H1 (cell line): Measurements from ENCODE around the gene INA. TPM values are rescaled to one million over a fixed set of nuclear protein-coding genes. Genes with fewer than 3 reads are reported as not detected.

Experiments
- CTCF ChIA-PET: fragments of 300-600 bp; sonication (Branson Sonifier 250); formaldehyde crosslinking; loops from one replicate; lab custom pipeline; 2021; ENCODE audit not compliant: partially characterized antibody; lab: Charles Lee
- POLR2A ChIA-PET: fragments of 300-600 bp; sonication (Branson Sonifier 250); formaldehyde crosslinking; loops from one replicate; lab custom pipeline; 2021; ENCODE audit warnings: inconsistent platforms; ENCODE audit not compliant: partially characterized antibody; lab: Charles Lee
- DNase-seq, 2 experiments: peaks; one replicate each; pipeline versions ENCODE4 v3.0.0 to v3.0.0-alpha.2; 2010 to 2022; ENCODE audit warnings: low spot score in 2 of 2, low read depth in 1 of 2, mixed read lengths in 1 of 2
- FAIRE-seq: peaks from 2 replicates; lab custom pipeline; 2011; peaks lifted over from hg19 to GRCh38; lab: Jason Lieb, UNC
- H2AFZ ChIP-seq: 2 replicates; pipeline ENCODE4 v1.8.1; 2012; ENCODE audit warnings: low read length, inconsistent platforms
- H2AK5ac ChIP-seq: 2 replicates; pipeline ENCODE4 v1.6.1; 2013; ENCODE audit warnings: low read depth, low read length
- H2BK120ac ChIP-seq: replicated peaks from 2 replicates; pipeline ENCODE3; 2013; ENCODE audit warnings: low read depth, low read length, inconsistent platforms
- H2BK12ac ChIP-seq: 2 replicates; pipeline ENCODE4 v1.6.1; 2013; ENCODE audit warnings: low read depth, low read length
- H2BK15ac ChIP-seq: 2 replicates; pipeline ENCODE4 v1.6.1; 2013; ENCODE audit warnings: low read length
- H2BK20ac ChIP-seq: 2 replicates; pipeline ENCODE4 v1.6.1; 2013; ENCODE audit warnings: low read length
- H2BK5ac ChIP-seq: 2 replicates; pipeline ENCODE4 v1.6.1; 2013; ENCODE audit warnings: low read depth, low read length
- H3K14ac ChIP-seq: 2 replicates; pipeline ENCODE4 v1.6.1; 2013; ENCODE audit warnings: inconsistent platforms; ENCODE audit not compliant: insufficient read length
- H3K18ac ChIP-seq: 2 replicates; pipeline ENCODE4 v1.6.1; 2013; ENCODE audit warnings: low read length; ENCODE audit errors: extremely low read depth
- H3K23ac ChIP-seq: 2 replicates; pipeline ENCODE4 v1.6.1; 2013; ENCODE audit warnings: inconsistent platforms; ENCODE audit not compliant: insufficient read length
- H3K23me2 ChIP-seq: 2 replicates; pipeline ENCODE4 v1.6.1; 2013; ENCODE audit warnings: low read depth, low read length
- H3K27ac ChIP-seq: 2 replicates; pipeline ENCODE4 v1.6.1; 2011; ENCODE audit warnings: low read depth, low read length, inconsistent platforms
- H3K27me3 ChIP-seq, 4 experiments: replicated peaks in 1 of 4; 1 replicate in 1 of 4; 2 replicates in 3 of 4; pipeline versions ENCODE4 v1.6.1 to v1.8.1; 2011 to 2013; ENCODE audit warnings: low read length in 3 of 4, mild to moderate bottlenecking in 3 of 4, inconsistent platforms in 2 of 4, mixed read lengths in 2 of 4, moderate library complexity in 1 of 4; ENCODE audit not compliant: control insufficient read depth in 3 of 4, insufficient read depth in 3 of 4; ENCODE audit errors: extremely low read depth in 1 of 4
- H3K36me3 ChIP-seq, 4 experiments: 2 replicates each; pipeline versions ENCODE4 v1.6.1 to v1.8.1; 2011 to 2013; ENCODE audit warnings: mild to moderate bottlenecking in 4 of 4, low read length in 3 of 4, moderate library complexity in 2 of 4, control low read depth in 1 of 4, inconsistent platforms in 1 of 4; ENCODE audit not compliant: insufficient read depth in 4 of 4, control insufficient read depth in 2 of 4
- H3K4ac ChIP-seq: replicated peaks from 2 replicates; pipeline ENCODE3; 2013; ENCODE audit warnings: low read length, low read depth, mixed read lengths, inconsistent platforms; ENCODE audit not compliant: insufficient read length
- H3K4me1 ChIP-seq, 4 experiments: replicated peaks in 1 of 4; 1 replicate in 1 of 4; 2 replicates in 3 of 4; pipeline versions ENCODE4 v1.6.1 to v1.8.1; 2011 to 2013; ENCODE audit warnings: low read length in 3 of 4, inconsistent platforms in 2 of 4, mixed read lengths in 1 of 4; ENCODE audit not compliant: insufficient read depth in 4 of 4, control insufficient read depth in 3 of 4
- H3K4me2 ChIP-seq, 2 experiments: 2 replicates each; pipeline versions ENCODE4 v1.6.1 to v1.8.1; 2011 to 2013; ENCODE audit warnings: low read depth in 2 of 2, low read length in 2 of 2, control low read depth in 1 of 2, inconsistent platforms in 1 of 2, mild to moderate bottlenecking in 1 of 2; ENCODE audit not compliant: insufficient read depth in 1 of 2
- H3K4me3 ChIP-seq, 4 experiments: fragments of 200-600, 300-600 bp in 1 of 4; sonication (generic), shearing (Covaris generic), sonication (Bioruptor Twin) in 1 of 4; 2 replicates each; pipeline versions ENCODE4 v1.5.1 to v1.8.1; 2011 to 2016; ENCODE audit warnings: low read length in 4 of 4, low read depth in 3 of 4, control low read depth in 2 of 4, inconsistent platforms in 2 of 4, mild to moderate bottlenecking in 2 of 4, mixed read lengths in 1 of 4, moderate library complexity in 1 of 4; ENCODE audit not compliant: insufficient read depth in 2 of 4; ENCODE audit errors: extremely low read depth in 1 of 4
- H3K56ac ChIP-seq: replicated peaks from 2 replicates; pipeline ENCODE3; 2013; ENCODE audit warnings: low read depth, mild to moderate bottlenecking, mixed read lengths, low read length, inconsistent platforms; ENCODE audit not compliant: insufficient read length
- H3K79me1 ChIP-seq: 2 replicates; pipeline ENCODE4 v1.6.1; 2013; ENCODE audit warnings: low read depth, low read length, control low read depth
- H3K79me2 ChIP-seq, 2 experiments: 2 replicates each; pipeline versions ENCODE4 v1.6.1 to v1.8.1; 2012 to 2013; ENCODE audit warnings: low read length in 2 of 2, mild to moderate bottlenecking in 2 of 2, inconsistent platforms in 1 of 2; ENCODE audit not compliant: insufficient read depth in 2 of 2, control insufficient read depth in 1 of 2
- H3K9ac ChIP-seq, 4 experiments: replicated peaks in 1 of 4; 1 replicate in 1 of 4; 2 replicates in 3 of 4; pipeline versions ENCODE4 v1.6.1 to v1.8.1; 2011 to 2013; ENCODE audit warnings: low read depth in 3 of 4, low read length in 3 of 4, control low read depth in 2 of 4, mild to moderate bottlenecking in 2 of 4, moderate library complexity in 2 of 4, inconsistent platforms in 1 of 4; ENCODE audit errors: extremely low read depth in 1 of 4
- H3K9me3 ChIP-seq, 2 experiments: 2 replicates each; pipeline versions ENCODE4 v1.6.1 to v1.8.1; 2012 to 2013; ENCODE audit warnings: mild to moderate bottlenecking in 2 of 2, moderate library complexity in 2 of 2, control low read depth in 1 of 2, inconsistent platforms in 1 of 2, low read depth in 1 of 2, low read length in 1 of 2, mixed read lengths in 1 of 2; ENCODE audit not compliant: insufficient read depth in 2 of 2
- H4K20me1 ChIP-seq, 2 experiments: replicated peaks in 1 of 2; 2 replicates each; pipeline versions ENCODE3 to v1.8.1; 2011 to 2013; ENCODE audit warnings: inconsistent platforms in 2 of 2, low read length in 2 of 2, mild to moderate bottlenecking in 1 of 2; ENCODE audit not compliant: insufficient read depth in 2 of 2, control insufficient read depth in 1 of 2
- H4K5ac ChIP-seq: 2 replicates; pipeline ENCODE4 v1.6.1; 2013; ENCODE audit warnings: low read length, low read depth, mixed read lengths, inconsistent platforms; ENCODE audit not compliant: insufficient read length
- H4K8ac ChIP-seq: 2 replicates; pipeline ENCODE4 v1.8.0; 2013; ENCODE audit warnings: mild to moderate bottlenecking, moderate library complexity, low read length, inconsistent platforms; ENCODE audit not compliant: insufficient read depth; ENCODE audit errors: extremely low read depth
- H4K91ac ChIP-seq: replicated peaks from 2 replicates; pipeline ENCODE3; 2013; ENCODE audit warnings: low read length, mixed read lengths, inconsistent platforms; ENCODE audit not compliant: insufficient read length
- BCL11A ChIP-seq, 2 experiments: IDR thresholded peaks; one replicate each; pipeline ENCODE4 v1.6.1; 2011; ENCODE audit warnings: low read depth in 2 of 2, low read length in 2 of 2, mild to moderate bottlenecking in 2 of 2
- CTBP2 ChIP-seq: IDR thresholded peaks from 2 replicates; pipeline ENCODE4 v1.7.0; 2011; ENCODE audit warnings: borderline replicate concordance, mild to moderate bottlenecking, moderate library complexity, mixed read lengths, low read length; ENCODE audit not compliant: insufficient read depth, insufficient read length
- FOSL1 ChIP-seq: IDR thresholded peaks from 2 replicates; pipeline ENCODE4 v1.6.1; 2011; ENCODE audit warnings: mild to moderate bottlenecking, low read depth, low read length, moderate library complexity; ENCODE audit not compliant: insufficient read depth
- GTF2F1 ChIP-seq: IDR thresholded peaks from 2 replicates; pipeline ENCODE4 v1.6.1; 2012; ENCODE audit warnings: low read depth, low read length, improper control_type of control experiment, borderline replicate concordance
- NRF1 ChIP-seq: IDR thresholded peaks from 2 replicates; pipeline ENCODE4 v1.6.1; 2011; ENCODE audit warnings: mild to moderate bottlenecking, low read depth, low read length, improper control_type of control experiment
- RBBP5 ChIP-seq: IDR thresholded peaks from 2 replicates; pipeline ENCODE4 v1.7.1; 2012; ENCODE audit warnings: low read depth, mild to moderate bottlenecking, inconsistent platforms, low read length, moderate library complexity, borderline replicate concordance
- SIN3A ChIP-seq, 2 experiments: IDR thresholded peaks in 1 of 2; conservative IDR thresholded peaks in 1 of 2; 2 replicates each; pipeline ENCODE4 v1.6.1; 2011 to 2012; ENCODE audit warnings: low read length in 2 of 2, improper control_type of control experiment in 1 of 2, low read depth in 1 of 2, mild to moderate bottlenecking in 1 of 2
- SIX5 ChIP-seq: IDR thresholded peaks from 2 replicates; pipeline ENCODE4 v1.6.1; 2011; ENCODE audit warnings: mild to moderate bottlenecking, low read depth, low read length
- TEAD4 ChIP-seq: IDR thresholded peaks from 2 replicates; pipeline ENCODE4 v1.6.1; 2012; ENCODE audit warnings: low read depth, low read length, inconsistent platforms, mixed read lengths
- WGBS, 2 experiments: shearing (Covaris generic) in 1 of 2; methylation state at CpG; one replicate each; pipeline versions ENCODE4 v1.1.6 to v1.1.7; 2013 to 2015; ENCODE audit warnings: low lambda C conversion rate in 2 of 2, mixed read lengths in 2 of 2, inconsistent platforms in 1 of 2, low coverage in 1 of 2, missing lambda C conversion rate in 1 of 2; ENCODE audit not compliant: insufficient replicate concordance in 2 of 2, insufficient coverage in 1 of 2, insufficient read length in 1 of 2; ENCODE audit errors: extremely low coverage in 1 of 2, missing lambda C conversion rate in 1 of 2; 5-methylcytosine and 5-hydroxymethylcytosine counted together
- polyA plus RNA-seq, 7 experiments: library from polyadenylated mRNA; depleted of rRNA in 3 of 7; stranded (reverse) in 5 of 7; unstranded in 2 of 7; fragments of >200 nt in 5 of 7; fragments of 200-250 nt in 2 of 7; gene quantifications; 1 replicate in 5 of 7; 2 replicates in 1 of 7; 4 replicates in 1 of 7; pipeline versions ENCODE4 v1.2.1 to v1.2.3, GENCODE V29; 2011 to 2013; ENCODE audit warnings: missing spikeins in 2 of 7, mixed read lengths in 2 of 7
- total RNA-seq: library from RNA; stranded (reverse); fragmentation: NEBNext Ultra II Directional; extraction: Animal tissue kit (Norgen Biotek cat#: 25700); gene quantifications from 2 replicates; pipeline ENCODE4 v1.2.1, GENCODE V29; 2021

The INA gene
- total and polyA plus RNA-seq, 2 of the 8 experiments (the other 6 are each of a cell fraction or from before 2014, with no cell fraction given): 17.1 to 18.1 TPM

GRCh38 chr10:103244666-103245271 is 32.2 kb upstream of the INA start:
- no peaks in the 10 kb centered on the region; the same call in 1 of the 2 replicates for H3K79me1 ChIP-seq
- H2BK5ac ChIP-seq: no peak overlapping the region
- no peaks in the 10 kb centered on the region for H3K79me2 ChIP-seq
- no peak overlapping the region for H2BK20ac ChIP-seq
- H3K14ac ChIP-seq: no peak overlapping the region
- H3K4ac ChIP-seq: peak overlapping the region; percentile 51
- H4K20me1 ChIP-seq: no peaks in the 10 kb centered on the region
- H3K36me3 ChIP-seq: no peaks in the 10 kb centered on the region
- no peak overlapping the region for H2BK120ac ChIP-seq
- H3K23ac ChIP-seq: no peak overlapping the region
- 42% methylated on average over 9 of the region's 9 CpGs; no CpG with 5 or more reads in 1 of the 2 experiments for WGBS, 2 experiments
- H4K5ac ChIP-seq: no peak overlapping the region
- H3K9ac ChIP-seq: no peak overlapping the region
- peak; percentile 61 to 88 for DNase-seq
- H2BK12ac ChIP-seq: no peak overlapping the region; the same call in 1 of the 2 replicates
- H3K4me1 ChIP-seq: peaks cover 2 to 8% (median 6%) of the 10 kb centered on the region in 4 experiments; a peak in 5 of 7 replicates
- no peaks in the 10 kb centered on the region for H3K23me2 ChIP-seq
- H2AK5ac ChIP-seq: no peak overlapping the region
- CTCF ChIA-PET: interaction anchor here (0.6 to 3.2 kb wide), 71 partner anchors 10 to 410 kb away, joined by 3 to 30 read pairs (median 5); partner anchors contain the start of genes INA and NT5C2
- H3K27me3 ChIP-seq: no peaks in the 10 kb centered on the region
- peak overlapping the region; percentile 88; the same call in 1 of the 2 replicates for H2AFZ ChIP-seq
- no peak overlapping the region for H3K56ac ChIP-seq
- no peak overlapping the region for H3K4me3 ChIP-seq
- H3K18ac ChIP-seq: no peak overlapping the region
- no peak overlapping the region for H3K27ac ChIP-seq
- FAIRE-seq: peak; percentile 88
- POLR2A ChIA-PET: interaction anchor here (0.6 to 2.6 kb wide), 5 partner anchors 11 to 438 kb away, joined by 3 to 15 read pairs (median 3); partner anchors contain the start of gene NT5C2
- no peaks in the 10 kb centered on the region for H3K9me3 ChIP-seq
- H4K8ac ChIP-seq: peak overlapping the region; percentile 57; the same call in 1 of the 2 replicates
- no peak overlapping the region for H3K4me2 ChIP-seq
- no peak overlapping the region for H4K91ac ChIP-seq
- no peak overlapping the region for H2BK15ac ChIP-seq
- no peak for TF ChIP-seq TEAD4
- TF ChIP-seq RBBP5: no peak
- no peak for TF ChIP-seq SIN3A (conservative IDR thresholded peaks at IDR 0.05 in 1 of 2, IDR thresholded peaks at IDR 0.05 in 1 of 2; ENCODE audit: low read depth in 1 of 2, low read length in 2 of 2)
- no peak for TF ChIP-seq CTBP2
- no peak for TF ChIP-seq NRF1
- no peak for TF ChIP-seq BCL11A (IDR thresholded peaks at IDR 0.05; ENCODE audit: low read depth in 2 of 2, low read length in 2 of 2)
- TF ChIP-seq GTF2F1: no peak
- no peak for TF ChIP-seq SIX5
- TF ChIP-seq FOSL1: no peak
